Stimulated activated CD4-positive, alpha-beta T cell treated with anti-CD3 and anti-CD28 coated beads, Interleukin-12 subunit alpha, Interleukin-12 subunit beta, amount 100 ng/mL, for 24 hours (primary cell): Measurements from ENCODE around the gene MINDY4B.

Source experiments
- DNase-seq, 2 experiments: peaks; one replicate each; pipeline ENCODE4 v3.0.0-alpha.2; 2020; ENCODE audit warnings: low read depth in 2 of 2

Gene MINDY4B

GRCh38 chr3:150844484-150844883 is 60.8 kb downstream of the MINDY4B start:
- no peak for DNase-seq

- no peak for DNase-seq
Observed at GRCh38 chr3:150843241-150843640, 62.0 kb downstream of the MINDY4B start.

- no peak for DNase-seq
Observed at GRCh38 chr3:150840802-150841515, 64.3 kb downstream of the MINDY4B start.

- DNase-seq, result no peak
Observed at GRCh38 chr3:150830745-150831144, 74.5 kb downstream of the MINDY4B start.

GRCh38 chr3:150830094-150830681 is 75.1 kb downstream of the MINDY4B start:
- peak in 1 of 2 experiments; percentile 5 for DNase-seq

GRCh38 chr3:150829408-150829807 is 75.8 kb downstream of the MINDY4B start:
- no peak for DNase-seq

- DNase-seq, result no peak
Observed at GRCh38 chr3:150828997-150829396, 76.2 kb downstream of the MINDY4B start.

GRCh38 chr3:150828261-150828660 is 77.0 kb downstream of the MINDY4B start:
- DNase-seq, result no peak

- DNase-seq, result no peak
Observed at GRCh38 chr3:150826466-150827282, 78.6 kb downstream of the MINDY4B start.

- no peak for DNase-seq
Observed at GRCh38 chr3:150825916-150826377, 79.3 kb downstream of the MINDY4B start.

- DNase-seq, result no peak
Observed at GRCh38 chr3:150825192-150825915, 79.9 kb downstream of the MINDY4B start.

- no peak for DNase-seq
Observed at GRCh38 chr3:150823277-150823676, 82.0 kb downstream of the MINDY4B start.

GRCh38 chr3:150822636-150823035 is 82.6 kb downstream of the MINDY4B start:
- DNase-seq, result no peak
